VCaP (cell line): ENCODE measurements around the gene MACO1.

Experiments
- H3K27ac ChIP-seq: fragments of 450-650 bp; 2 replicates; pipeline ENCODE4 v1.5.1; 2017
- TF ChIP-seq, protein P1 (sequence below): fragments of 450-650 bp; conservative IDR thresholded peaks from 2 replicates; pipeline ENCODE4 v1.5.1; 2017; ENCODE audit warnings: mild to moderate bottlenecking, moderate library complexity

MACO1 gene

DNA sequence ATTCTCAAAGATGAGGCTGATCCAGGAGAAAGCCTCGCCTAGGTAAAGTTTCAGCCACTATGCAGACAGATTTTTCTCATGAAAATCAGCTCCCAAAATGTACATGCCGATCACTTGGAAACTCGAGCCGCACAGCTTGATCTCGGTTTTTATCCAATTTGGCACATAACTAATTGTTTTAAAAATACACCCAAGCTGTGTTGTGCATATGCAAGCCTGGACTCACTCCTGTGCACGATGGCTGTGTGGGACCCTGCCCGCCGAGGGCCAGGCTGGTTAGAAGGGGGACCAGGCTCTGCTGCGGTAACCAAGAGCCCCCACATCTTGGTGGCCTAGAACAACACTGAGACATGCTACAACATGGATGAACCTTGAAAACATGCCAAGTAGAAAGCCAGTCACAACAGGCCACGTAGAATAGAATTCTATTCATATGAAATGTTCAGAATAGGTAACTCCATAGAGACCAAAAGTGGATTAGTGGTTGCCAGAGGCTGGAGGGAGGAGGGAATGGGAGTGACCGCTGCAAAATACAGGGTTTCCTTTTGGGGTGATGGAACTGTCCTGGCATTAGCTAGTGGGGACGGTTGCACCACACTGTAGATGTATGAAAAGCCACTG lies 96.6 kb downstream of the MACO1 start:
- TF ChIP-seq, protein P1, sequence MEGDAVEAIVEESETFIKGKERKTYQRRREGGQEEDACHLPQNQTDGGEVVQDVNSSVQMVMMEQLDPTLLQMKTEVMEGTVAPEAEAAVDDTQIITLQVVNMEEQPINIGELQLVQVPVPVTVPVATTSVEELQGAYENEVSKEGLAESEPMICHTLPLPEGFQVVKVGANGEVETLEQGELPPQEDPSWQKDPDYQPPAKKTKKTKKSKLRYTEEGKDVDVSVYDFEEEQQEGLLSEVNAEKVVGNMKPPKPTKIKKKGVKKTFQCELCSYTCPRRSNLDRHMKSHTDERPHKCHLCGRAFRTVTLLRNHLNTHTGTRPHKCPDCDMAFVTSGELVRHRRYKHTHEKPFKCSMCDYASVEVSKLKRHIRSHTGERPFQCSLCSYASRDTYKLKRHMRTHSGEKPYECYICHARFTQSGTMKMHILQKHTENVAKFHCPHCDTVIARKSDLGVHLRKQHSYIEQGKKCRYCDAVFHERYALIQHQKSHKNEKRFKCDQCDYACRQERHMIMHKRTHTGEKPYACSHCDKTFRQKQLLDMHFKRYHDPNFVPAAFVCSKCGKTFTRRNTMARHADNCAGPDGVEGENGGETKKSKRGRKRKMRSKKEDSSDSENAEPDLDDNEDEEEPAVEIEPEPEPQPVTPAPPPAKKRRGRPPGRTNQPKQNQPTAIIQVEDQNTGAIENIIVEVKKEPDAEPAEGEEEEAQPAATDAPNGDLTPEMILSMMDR = no peak
- no peak overlapping the region for H3K27ac ChIP-seq

DNA sequence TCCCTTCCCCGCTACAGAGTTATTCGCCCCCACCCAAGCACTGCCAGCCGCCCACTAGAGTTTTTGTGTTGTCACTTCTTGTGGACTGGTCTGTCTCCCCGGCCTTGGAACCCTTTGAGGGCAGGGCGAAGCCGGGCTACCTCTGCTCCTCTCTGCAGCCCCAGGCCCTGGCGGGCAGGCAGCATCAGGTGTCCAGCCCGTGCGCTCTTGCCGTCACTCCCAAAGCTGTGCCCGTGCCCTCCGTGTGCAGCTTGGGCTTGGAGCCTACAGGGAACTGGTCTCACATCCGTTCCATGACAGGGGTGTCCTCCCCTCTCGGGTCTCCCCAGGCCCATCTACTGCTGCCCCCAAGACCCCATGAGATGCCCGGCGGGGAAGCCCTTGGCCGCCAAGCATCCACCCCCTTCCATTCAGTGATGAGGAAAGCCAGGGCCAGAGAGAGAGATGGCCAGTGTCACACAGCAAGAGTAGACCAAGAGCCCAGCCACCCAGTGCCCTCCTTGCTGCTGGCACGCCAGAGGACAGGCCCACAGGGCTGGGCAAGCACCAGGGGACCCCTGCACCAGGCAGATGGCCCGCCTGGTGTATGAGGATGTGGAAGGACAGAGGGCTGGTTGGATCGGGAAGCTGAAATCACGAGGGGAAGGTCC lies 97.4 kb downstream of the MACO1 start:
- TF ChIP-seq, protein P1 = no peak
- no peak overlapping the region for H3K27ac ChIP-seq

DNA sequence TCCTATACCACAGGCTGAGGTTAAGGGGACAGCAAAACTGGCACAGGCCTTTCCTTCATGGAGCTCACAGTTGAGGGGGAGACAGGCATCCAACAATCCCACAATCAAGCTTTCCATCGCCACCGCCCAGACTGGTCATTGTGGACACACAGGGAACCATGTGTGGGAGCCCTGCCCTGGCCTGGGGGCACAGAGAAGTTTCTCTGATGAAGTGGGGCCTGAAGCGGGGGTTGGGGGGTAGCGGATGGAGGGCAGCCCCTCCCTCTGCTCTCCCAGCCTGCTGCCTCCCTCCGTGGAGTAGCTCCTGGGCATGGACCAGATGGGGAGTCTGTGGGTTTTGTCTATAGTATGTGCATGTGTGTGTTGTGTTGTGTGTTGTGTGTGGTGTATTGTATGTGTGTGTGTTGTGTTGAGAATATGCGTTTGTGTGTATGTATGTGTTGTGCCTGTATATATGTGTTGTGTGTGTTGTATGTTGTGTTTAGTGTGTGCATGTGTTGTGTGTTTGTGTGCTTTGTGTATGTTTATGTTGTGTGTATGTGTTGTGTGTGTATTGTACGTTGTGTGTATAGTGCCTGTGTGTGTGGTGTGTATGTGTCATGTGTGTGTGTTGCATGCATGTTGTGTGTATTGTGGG lies 98.3 kb downstream of the MACO1 start:
- H3K27ac ChIP-seq = no peak overlapping the region
- TF ChIP-seq, protein P1 = no peak

DNA sequence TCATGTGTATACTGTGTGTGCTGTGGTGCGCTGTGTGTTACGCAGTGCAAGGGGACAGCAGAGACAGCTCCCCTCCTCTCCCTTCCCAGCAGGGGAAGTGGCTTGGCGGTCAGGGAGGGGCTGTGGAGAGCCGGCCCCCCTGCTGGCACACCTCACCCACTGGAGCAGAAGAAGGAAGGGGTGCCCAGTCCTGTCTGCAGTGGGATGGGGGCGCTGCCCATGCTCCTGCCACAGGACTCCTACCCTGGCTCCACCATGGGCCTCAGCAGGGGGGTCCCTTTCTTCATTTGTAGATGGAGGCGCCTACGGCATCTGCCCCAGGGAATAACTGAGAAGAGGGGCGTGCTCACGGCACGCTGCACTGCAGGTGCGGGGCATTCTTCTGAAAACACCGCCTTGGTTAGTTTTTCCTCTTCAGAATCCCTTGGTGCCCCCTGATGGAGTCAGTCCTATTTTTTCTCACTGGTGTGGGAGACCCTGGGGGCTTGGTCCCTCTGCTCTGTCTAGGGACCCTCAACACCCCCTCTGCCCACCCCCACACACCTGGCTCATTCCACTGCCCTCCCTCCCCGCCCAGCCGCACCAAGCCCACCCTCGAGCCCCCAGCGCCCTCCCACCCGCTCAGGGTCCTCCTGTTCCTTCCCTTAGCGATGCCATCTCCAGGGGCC lies 99.0 kb downstream of the MACO1 start:
- no peak overlapping the region for H3K27ac ChIP-seq

DNA sequence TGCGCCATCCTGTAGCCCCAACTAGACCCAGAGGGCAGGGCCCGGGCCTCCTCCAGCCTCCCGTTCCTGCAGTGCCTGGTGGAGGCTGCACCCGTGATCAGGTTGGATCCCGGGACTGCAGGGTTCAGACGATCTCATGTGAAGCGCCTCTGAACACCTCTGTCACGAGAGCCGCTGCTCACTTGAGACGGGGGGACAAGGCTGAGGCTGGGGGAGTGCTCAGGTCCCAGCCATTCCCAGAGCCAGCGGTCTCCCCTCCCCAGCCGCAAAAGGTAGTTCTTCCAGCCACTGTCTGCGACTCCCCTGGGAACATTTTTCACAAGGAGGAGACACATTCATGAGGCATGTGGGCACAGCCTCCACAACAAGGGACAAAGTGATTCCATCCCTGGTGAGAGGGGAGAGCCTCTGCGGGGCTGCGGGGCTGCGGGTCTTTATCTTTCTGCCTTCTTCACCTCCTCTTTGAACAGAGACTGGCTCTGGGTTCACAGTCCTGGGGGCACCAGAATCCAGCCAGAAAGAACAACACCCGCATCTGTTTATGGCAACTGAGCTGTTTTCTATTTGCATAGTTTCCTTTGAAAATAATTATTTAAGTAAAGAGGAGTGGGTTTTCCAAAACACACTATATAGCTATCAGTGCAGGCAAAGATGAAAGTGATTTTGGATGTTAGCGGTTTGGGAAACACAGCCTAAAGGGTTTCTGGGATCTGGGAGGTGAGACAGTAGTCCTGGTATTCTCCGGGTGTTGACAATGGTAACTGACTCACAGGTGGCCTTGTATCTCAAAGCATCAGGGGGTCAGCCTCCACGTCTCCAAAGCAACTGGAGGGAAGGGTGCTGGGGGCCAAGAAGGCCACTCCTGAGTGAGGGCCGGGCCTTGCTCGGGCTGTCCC lies 99.7 kb downstream of the MACO1 start:
- TF ChIP-seq, protein P1 = no peak
- no peak overlapping the region for H3K27ac ChIP-seq

More for the DNA sequence above, 99.0 kb downstream of the MACO1 start:
- TF ChIP-seq, protein P1 = no peak

DNA sequence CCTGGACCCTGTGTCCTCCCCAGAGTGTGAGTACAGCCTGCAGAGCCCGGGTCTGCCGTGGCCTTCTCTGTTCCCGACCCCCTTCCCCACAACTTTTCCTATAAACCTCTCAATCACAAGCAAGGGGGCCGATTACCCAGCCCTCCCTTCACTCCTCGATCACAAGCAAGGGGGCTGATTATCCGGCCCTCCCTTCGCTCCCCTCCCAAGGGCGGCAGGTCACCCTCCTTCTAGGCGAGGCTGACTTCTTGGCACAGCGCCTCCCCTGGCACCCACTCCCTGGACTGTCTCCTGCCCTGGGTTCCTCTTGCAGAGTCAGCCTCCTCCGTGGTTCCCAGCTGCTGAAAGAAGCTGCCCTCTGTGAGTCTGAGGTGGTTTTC lies 100.4 kb downstream of the MACO1 start:
- no peak overlapping the region for H3K27ac ChIP-seq
- TF ChIP-seq, protein P1 = no peak
